BJ (cell line): ENCODE data around the gene RASL10B. TPM values are rescaled to one million over a fixed set of nuclear protein-coding genes. Genes with fewer than 3 reads are reported as not detected.

Source experiments
- CTCF ChIA-PET: fragments of 350-600 bp; formaldehyde crosslinking; extraction: SDS; loops from one replicate; lab custom pipeline; 2021; ENCODE audit warnings: antibody characterized with exemption, inconsistent platforms; lab: Yijun Ruan, JAX
- POLR2A ChIA-PET: fragments of 300-600 bp; sonication (Branson Sonifier 250); formaldehyde crosslinking; extraction: SDS; loops from one replicate; lab custom pipeline; 2021; ENCODE audit warnings: antibody characterized with exemption; lab: Charles Lee
- DNase-seq: peaks from one replicate; pipeline ENCODE4 v3.0.0-alpha.2; 2011; ENCODE audit warnings: low read depth
- H3K27me3 ChIP-seq: 2 replicates; pipeline ENCODE4 v1.6.0; 2011; ENCODE audit warnings: low read length; ENCODE audit not compliant: control insufficient read depth, insufficient read depth
- H3K36me3 ChIP-seq: 2 replicates; pipeline ENCODE4 v1.5.1; 2011; ENCODE audit warnings: low read length; ENCODE audit not compliant: control insufficient read depth, insufficient read depth
- H3K4me3 ChIP-seq: 2 replicates; pipeline ENCODE4 v1.5.1; 2011; ENCODE audit warnings: low read depth, mild to moderate bottlenecking, control low read depth, low read length
- polyA plus RNA-seq: library from polyadenylated mRNA; depleted of rRNA; stranded (reverse); fragments of >200 nt; gene quantifications from 2 replicates; pipeline ENCODE4 v1.2.3, GENCODE V29; 2011
- TF ChIP-seq, protein P1 (sequence below): IDR thresholded peaks from 2 replicates; pipeline ENCODE4 v1.5.1; 2011; ENCODE audit warnings: low read depth, mild to moderate bottlenecking, control low read depth, inconsistent platforms, low read length, moderate library complexity; ENCODE audit not compliant: insufficient read depth

The RASL10B gene
- polyA plus RNA-seq, 1 experiment, result 4.5 TPM

DNA sequence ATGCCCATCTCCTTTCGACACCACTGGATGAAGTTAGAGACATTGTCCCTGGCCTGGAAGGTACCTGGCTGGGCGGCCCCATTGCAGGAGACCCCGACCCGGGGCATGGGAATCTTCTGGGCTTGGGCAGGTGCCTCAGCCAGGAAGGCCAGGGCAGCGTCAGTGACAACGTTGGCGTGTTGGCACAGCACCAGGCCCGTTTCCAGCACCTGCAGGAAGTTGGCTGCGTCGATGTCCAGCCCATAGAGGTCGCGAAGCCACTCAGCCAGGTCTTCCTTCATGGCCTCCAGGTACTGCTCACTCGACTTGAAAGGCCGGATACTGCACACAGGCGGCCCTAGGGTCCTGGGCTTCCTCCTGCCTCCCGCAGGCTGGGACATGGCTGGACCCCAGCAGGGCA, 21.0 kb downstream of the RASL10B start:
- POLR2A ChIA-PET, result no interaction called here
- CTCF ChIA-PET, result interaction anchor here (1.2 to 12.1 kb wide), 3 partner anchors 11 to 139 kb away, joined by 3 to 268 read pairs (median 13); no protein-coding TSS in a partner anchor
- Histone ChIP-seq H3K27me3 (peaks cover 18% of the 10 kb centered on the region), H3K4me3 (no peak overlapping the region), H3K36me3 (no peaks in the 10 kb centered on the region)
- no peak for DNase-seq
- TF ChIP-seq, protein P1, sequence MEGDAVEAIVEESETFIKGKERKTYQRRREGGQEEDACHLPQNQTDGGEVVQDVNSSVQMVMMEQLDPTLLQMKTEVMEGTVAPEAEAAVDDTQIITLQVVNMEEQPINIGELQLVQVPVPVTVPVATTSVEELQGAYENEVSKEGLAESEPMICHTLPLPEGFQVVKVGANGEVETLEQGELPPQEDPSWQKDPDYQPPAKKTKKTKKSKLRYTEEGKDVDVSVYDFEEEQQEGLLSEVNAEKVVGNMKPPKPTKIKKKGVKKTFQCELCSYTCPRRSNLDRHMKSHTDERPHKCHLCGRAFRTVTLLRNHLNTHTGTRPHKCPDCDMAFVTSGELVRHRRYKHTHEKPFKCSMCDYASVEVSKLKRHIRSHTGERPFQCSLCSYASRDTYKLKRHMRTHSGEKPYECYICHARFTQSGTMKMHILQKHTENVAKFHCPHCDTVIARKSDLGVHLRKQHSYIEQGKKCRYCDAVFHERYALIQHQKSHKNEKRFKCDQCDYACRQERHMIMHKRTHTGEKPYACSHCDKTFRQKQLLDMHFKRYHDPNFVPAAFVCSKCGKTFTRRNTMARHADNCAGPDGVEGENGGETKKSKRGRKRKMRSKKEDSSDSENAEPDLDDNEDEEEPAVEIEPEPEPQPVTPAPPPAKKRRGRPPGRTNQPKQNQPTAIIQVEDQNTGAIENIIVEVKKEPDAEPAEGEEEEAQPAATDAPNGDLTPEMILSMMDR, result no peak

- DNase-seq, result no peak
- CTCF ChIA-PET, result interaction anchor here (0.6 to 12.1 kb wide), 5 partner anchors 10 to 147 kb away, joined by 3 to 268 read pairs (median 4); no protein-coding TSS in a partner anchor
- no peaks in the 10 kb centered on the region for H3K36me3 ChIP-seq
- TF ChIP-seq, protein P1, result no peak
- no peak within 1 kb of the TSS for H3K4me3 ChIP-seq
- POLR2A ChIA-PET, result interaction anchor here (0.7 kb wide), 1 partner anchor 42 kb away, joined by 4 read pairs; no protein-coding TSS in a partner anchor
- H3K27me3 ChIP-seq, result peaks cover 18% of the 10 kb centered on the region
These were observed 21.7 kb downstream of the RASL10B start, which contains the start of gene GAS2L2 for GRCh38 chr17:35752945-35753764. GAS2L2 (minus strand) TSS chr17:35753239; CDS start chr17:35752850, 389 bp downstream.

DNA sequence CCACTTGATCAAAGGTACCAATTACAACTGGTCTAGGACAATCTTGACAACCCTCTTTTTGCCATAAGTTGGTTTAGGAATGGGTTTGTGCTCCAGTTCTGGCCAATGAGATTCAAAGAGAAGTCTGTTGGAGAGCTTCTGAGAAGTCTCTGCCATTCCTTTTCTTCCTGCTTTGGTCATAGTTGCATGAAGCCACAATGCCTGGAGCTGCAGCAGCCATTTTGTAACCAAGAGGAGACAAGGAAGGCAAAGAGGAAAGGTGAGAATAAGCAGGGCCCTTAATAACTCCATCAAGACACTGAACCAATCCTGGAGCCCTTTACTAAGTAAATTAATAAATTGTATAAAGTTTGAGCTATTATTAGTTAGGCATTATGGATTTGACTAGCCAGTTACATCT, 25.8 kb downstream of the RASL10B start:
- POLR2A ChIA-PET, result no interaction called here
- CTCF ChIA-PET, result interaction anchor here (1.0 to 4.1 kb wide), 6 partner anchors 8 to 145 kb away, joined by 3 to 21 read pairs (median 18); no protein-coding TSS in a partner anchor
- DNase-seq, result no peak
- peaks cover 5% of the 10 kb centered on the region for H3K27me3 ChIP-seq
- H3K4me3 ChIP-seq, result no peak overlapping the region
- no peaks in the 10 kb centered on the region for H3K36me3 ChIP-seq
- TF ChIP-seq, protein P1, result no peak

DNA sequence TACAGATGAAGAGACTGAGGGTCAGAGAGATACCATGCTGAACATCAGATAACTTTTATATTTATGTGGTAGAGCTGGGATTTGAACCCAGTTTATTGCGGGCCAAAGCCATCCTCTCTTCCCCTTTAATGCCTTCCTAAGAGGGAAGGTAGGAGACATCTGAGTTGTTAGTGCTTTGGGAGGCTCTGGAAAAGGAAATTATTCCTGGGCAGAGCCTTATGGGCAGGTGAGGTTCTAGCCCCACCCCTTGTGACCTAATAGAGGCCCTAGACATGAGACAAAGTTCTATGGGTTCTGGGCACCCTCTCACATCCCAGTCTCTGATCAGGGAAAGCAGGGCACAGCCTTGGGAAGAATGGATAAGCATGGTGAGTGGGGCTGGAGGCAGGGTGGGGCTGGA, 29.1 kb downstream of the RASL10B start, which contains the start of gene C17orf50:
C17orf50 (plus strand) TSS at position 301 of the 400 bp plus-strand sequence; CDS start at position 356, 55 bp downstream.
- TF ChIP-seq, protein P1, result no peak
- H3K27me3 ChIP-seq, result peaks cover 7% of the 10 kb centered on the region
- ChIA-PET CTCF (interaction anchor here (1.0 to 14.9 kb wide), 7 partner anchors 10 to 148 kb away, joined by 3 to 425 read pairs (median 5); partner anchors contain the start of gene TAF15), POLR2A (no interaction called here)
- no peak within 1 kb of the TSS for H3K4me3 ChIP-seq
- DNase-seq, result no peak
- no peaks in the 10 kb centered on the region for H3K36me3 ChIP-seq

- POLR2A ChIA-PET, result no interaction called here
- peaks cover 5% of the 10 kb centered on the region for H3K27me3 ChIP-seq
- no peaks in the 10 kb centered on the region for H3K36me3 ChIP-seq
- TF ChIP-seq, protein P1, result no peak
- H3K4me3 ChIP-seq, result no peak overlapping the region
- CTCF ChIA-PET, result interaction anchor here (0.5 to 14.9 kb wide), 4 partner anchors 14 to 1848 kb away, joined by 7 to 425 read pairs (median 66); partner anchors contain the start of gene TAF15
- DNase-seq, result no peak
These were observed 30.2 kb downstream of the RASL10B start for GRCh38 chr17:35761601-35762000.
